HCT116 (cell line): ENCODE results near the gene PRKG1. TPM values are rescaled to one million over a fixed set of nuclear protein-coding genes. Genes with fewer than 3 reads are reported as not detected.

Experiments
- ATAC-seq: fragments of 200-7000 bp; cut with Tn5 transposase; 2 replicates; pipeline ENCODE4 v1.9.1; 2020; ENCODE audit warnings: mild to moderate bottlenecking, moderate library complexity
- BruUV-seq: library from RNA; stranded (reverse); fragments of 400-500 nt; replicated peaks from 2 replicates; lab custom pipeline; 2021; lab: Mats Ljungman, UMichigan
- CTCF ChIA-PET: fragments of 300-600 bp; sonication (Branson Sonifier 250); formaldehyde crosslinking; loops from one replicate; lab custom pipeline; 2021; ENCODE audit warnings: antibody characterized with exemption; lab: Charles Lee
- POLR2A ChIA-PET: fragments of 300-600, 350-600 bp; sonication (Branson Sonifier 250); formaldehyde crosslinking; loops from one replicate; lab custom pipeline; 2021; ENCODE audit warnings: antibody characterized with exemption; lab: Charles Lee
- RAD21 ChIA-PET, 2 experiments: fragments of 300-600 bp; sonication (Branson Sonifier 250); formaldehyde crosslinking; loops; one replicate each; lab custom pipeline; 2023; ENCODE audit warnings: low total read pairs in 2 of 2; ENCODE audit not compliant: uncharacterized antibody in 2 of 2, unreplicated experiment in 2 of 2, low non-redundant PET in 1 of 2; lab: Charles Lee
- DNase-seq: peaks from one replicate; pipeline ENCODE4 v3.0.0-alpha.2; 2010; ENCODE audit warnings: low read depth, low spot score
- H2AFZ ChIP-seq: fragments of 200-600 bp; shearing (Covaris generic), sonication (generic); 2 replicates; pipeline ENCODE4 v1.6.1; 2017; ENCODE audit warnings: low read depth, mixed run types, mixed read lengths, antibody characterized with exemption, low read length; ENCODE audit not compliant: poor library complexity, severe bottlenecking
- H3K27ac ChIP-seq: 2 replicates; pipeline ENCODE4 v1.5.1; 2012; ENCODE audit warnings: low read depth, low read length
- H3K27me3 ChIP-seq: fragments of 200-600 bp; sonication (generic); 2 replicates; pipeline ENCODE4 v1.6.1; 2016; ENCODE audit warnings: mixed run types, low read length, mixed read lengths; ENCODE audit not compliant: insufficient read depth
- H3K36me3 ChIP-seq, 2 experiments: fragments of 200-500 bp in 1 of 2; fragments of 200-600 bp in 1 of 2; sonication (Bioruptor generic) in 1 of 2; sonication (generic) in 1 of 2; 2 replicates each; pipeline versions ENCODE4 v1.5.1 to v1.6.1; 2014 to 2016; ENCODE audit warnings: low read length in 2 of 2, inconsistent platforms in 1 of 2, mixed read lengths in 1 of 2, mixed run types in 1 of 2; ENCODE audit not compliant: insufficient read depth in 2 of 2, control insufficient read depth in 1 of 2
- H3K4me1 ChIP-seq, 2 experiments: fragments of 200-600 bp in 1 of 2; sonication (generic) in 1 of 2; 2 replicates each; pipeline versions ENCODE4 v1.5.1 to v1.6.1; 2012 to 2017; ENCODE audit warnings: low read length in 2 of 2, inconsistent platforms in 1 of 2, mild to moderate bottlenecking in 1 of 2, mixed read lengths in 1 of 2, mixed run types in 1 of 2, moderate library complexity in 1 of 2; ENCODE audit not compliant: insufficient read depth in 2 of 2, control insufficient read depth in 1 of 2
- H3K4me2 ChIP-seq: fragments of 200-600 bp; sonication (generic); 2 replicates; pipeline ENCODE4 v1.6.1; 2017; ENCODE audit warnings: mixed run types, low read length, mixed read lengths
- H3K4me3 ChIP-seq, 2 experiments: fragments of 200-600 bp in 1 of 2; sonication (generic) in 1 of 2; replicated peaks in 1 of 2; 2 replicates each; pipeline ENCODE4 v1.5.1; 2011 to 2016; ENCODE audit warnings: low read length in 2 of 2, control low read depth in 1 of 2, low read depth in 1 of 2, mild to moderate bottlenecking in 1 of 2, mixed read lengths in 1 of 2, mixed run types in 1 of 2
- H3K79me2 ChIP-seq: fragments of 200-600 bp; sonication (generic); 2 replicates; pipeline ENCODE4 v1.6.1; 2017; ENCODE audit warnings: mild to moderate bottlenecking, mixed run types, low read length, moderate library complexity, mixed read lengths; ENCODE audit not compliant: insufficient read depth
- H3K9ac ChIP-seq: fragments of 200-600 bp; sonication (generic); 2 replicates; pipeline ENCODE4 v1.6.1; 2016; ENCODE audit warnings: low read length, mixed read lengths
- H3K9me2 ChIP-seq: fragments of 200-600 bp; sonication (generic), shearing (Covaris generic); 2 replicates; pipeline ENCODE4 v1.6.1; 2017; ENCODE audit warnings: mixed run types, mild to moderate bottlenecking, moderate library complexity; ENCODE audit not compliant: insufficient read depth
- H3K9me3 ChIP-seq, 2 experiments: fragments of 200-500 bp in 1 of 2; fragments of 200-600 bp in 1 of 2; sonication (Bioruptor generic) in 1 of 2; sonication (generic) in 1 of 2; 2 replicates each; pipeline ENCODE4 v1.6.1; 2014 to 2017; ENCODE audit warnings: low read length in 2 of 2, mixed read lengths in 2 of 2, inconsistent platforms in 1 of 2, low read depth in 1 of 2, mild to moderate bottlenecking in 1 of 2, mixed run types in 1 of 2, moderate library complexity in 1 of 2; ENCODE audit not compliant: control insufficient read depth in 1 of 2, insufficient read depth in 1 of 2
- H4K20me1 ChIP-seq: fragments of 200-600 bp; sonication (generic), shearing (Covaris generic); 2 replicates; pipeline ENCODE4 v1.6.1; 2017; ENCODE audit warnings: mixed run types, mild to moderate bottlenecking, moderate library complexity; ENCODE audit not compliant: insufficient read depth
- CBX3 ChIP-seq: IDR thresholded peaks from 2 replicates; pipeline ENCODE4 v1.6.1; 2012; ENCODE audit warnings: low read depth
- CEBPB ChIP-seq: IDR thresholded peaks from 2 replicates; pipeline ENCODE4 v1.6.1; 2012; ENCODE audit warnings: low read depth
- EGR1 ChIP-seq: IDR thresholded peaks from 2 replicates; pipeline ENCODE4 v1.6.1; 2012; ENCODE audit warnings: low read depth
- ELF1 ChIP-seq: IDR thresholded peaks from 2 replicates; pipeline ENCODE4 v1.6.1; 2012; ENCODE audit warnings: low read depth, borderline replicate concordance
- FOSL1 ChIP-seq: IDR thresholded peaks from 2 replicates; pipeline ENCODE4 v1.6.1; 2012; ENCODE audit warnings: low read depth
- JUND ChIP-seq: IDR thresholded peaks from 2 replicates; pipeline ENCODE4 v1.6.1; 2012
- POLR2A ChIP-seq: IDR thresholded peaks from 2 replicates; pipeline ENCODE4 v1.7.0; 2011; ENCODE audit warnings: borderline replicate concordance; ENCODE audit not compliant: insufficient read depth, insufficient read length; ENCODE audit errors: extremely low read depth
- POLR2AphosphoS5 ChIP-seq: IDR thresholded peaks from 2 replicates; pipeline ENCODE4 v1.6.1; 2011; ENCODE audit warnings: mild to moderate bottlenecking, low read depth, low read length, moderate library complexity
- RAD21 ChIP-seq: IDR thresholded peaks from 2 replicates; pipeline ENCODE4 v1.6.1; 2012; ENCODE audit warnings: low read depth, mild to moderate bottlenecking
- SP1 ChIP-seq: IDR thresholded peaks from 2 replicates; pipeline ENCODE4 v1.6.1; 2012; ENCODE audit warnings: low read depth
- SRF ChIP-seq: IDR thresholded peaks from 2 replicates; pipeline ENCODE4 v1.6.1; 2012; ENCODE audit warnings: low read depth
- TCF7L2 ChIP-seq: IDR thresholded peaks from 2 replicates; pipeline ENCODE4 v1.7.0; 2011; ENCODE audit warnings: borderline replicate concordance, inconsistent platforms; ENCODE audit not compliant: insufficient read depth, insufficient read length; ENCODE audit errors: extremely low read depth
- ZFX ChIP-seq: fragments of 450-650 bp; IDR thresholded peaks from 2 replicates; pipeline ENCODE4 v1.6.1; 2017
- ZNF274 ChIP-seq: fragments of 200-500 bp; sonication (Bioruptor generic); IDR thresholded peaks from 2 replicates; pipeline ENCODE4 v1.6.1; 2014; ENCODE audit warnings: mild to moderate bottlenecking, low read depth, low read length, inconsistent platforms
- intact Hi-C: fragments of 100-400 bp; cut with micrococcal nuclease; formaldehyde crosslinking; loops from 2 replicates; pipeline ENCODE4 v1.10.0; 2022
- total RNA-seq: library from RNA; stranded (reverse); gene quantifications from one replicate; pipeline ENCODE4 v1.2.1, GENCODE V29; 2021; ENCODE audit not compliant: unreplicated experiment
- TF ChIP-seq, protein P1 (sequence below): IDR thresholded peaks from 2 replicates; pipeline ENCODE4 v1.6.1; 2012
- TF ChIP-seq, protein P2 (sequence below), 3 experiments: fragments of 200-600 bp in 1 of 3; sonication (generic) in 1 of 3; IDR thresholded peaks in 2 of 3; conservative IDR thresholded peaks in 1 of 3; 2 replicates each; pipeline ENCODE4 v1.5.1; 2012 to 2017; ENCODE audit warnings: low read depth in 2 of 3, low read length in 2 of 3, antibody characterized with exemption in 1 of 3, borderline replicate concordance in 1 of 3, control low read depth in 1 of 3, mild to moderate bottlenecking in 1 of 3, mixed read lengths in 1 of 3, mixed run types in 1 of 3, moderate library complexity in 1 of 3; ENCODE audit not compliant: insufficient read depth in 1 of 3
- TF ChIP-seq, protein P3 (sequence below): IDR thresholded peaks from 2 replicates; pipeline ENCODE4 v1.6.1; 2012

PRKG1 gene
- total RNA-seq, 1 experiment from 2014 or later: 1.4 TPM

- no peak overlapping the region for H3K9ac ChIP-seq
- H3K9me3 ChIP-seq: no peaks in the 10 kb centered on the region
- CTCF ChIA-PET: no interaction called here
- ATAC-seq: no peak
- no peak overlapping the region for H3K4me3 ChIP-seq
- H4K20me1 ChIP-seq: no peaks in the 10 kb centered on the region
- TF ChIP-seq ZNF274 (no peak), FOSL1 (no peak), EGR1 (no peak), TCF7L2 (no peak), ELF1 (no peak), JUND (no peak), ZFX (no peak)
- TF ChIP-seq, protein P1, sequence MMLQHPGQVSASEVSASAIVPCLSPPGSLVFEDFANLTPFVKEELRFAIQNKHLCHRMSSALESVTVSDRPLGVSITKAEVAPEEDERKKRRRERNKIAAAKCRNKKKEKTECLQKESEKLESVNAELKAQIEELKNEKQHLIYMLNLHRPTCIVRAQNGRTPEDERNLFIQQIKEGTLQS: no peak
- TF ChIP-seq, all 23 proteins: peak for 0
- H3K4me2 ChIP-seq: no peak overlapping the region
- H3K27ac ChIP-seq: no peak overlapping the region
- no peaks in the 10 kb centered on the region for H3K79me2 ChIP-seq
- no peak for DNase-seq
- no TSS peak for BruUV-seq
- no peaks in the 10 kb centered on the region for H3K4me1 ChIP-seq
- no peak overlapping the region for H2AFZ ChIP-seq
- peaks cover 5% of the 10 kb centered on the region; the same call in 1 of the 2 replicates for H3K27me3 ChIP-seq
- H3K9me2 ChIP-seq: no peaks in the 10 kb centered on the region
- intact Hi-C loops: no loop called here
- POLR2A ChIA-PET: no interaction called here
- H3K36me3 ChIP-seq: no peaks in the 10 kb centered on the region
- RAD21 ChIA-PET: no interaction called here
These were observed 699.4 kb downstream of the PRKG1 start for GRCh38 chr10:51773681-51774080.

GRCh38 chr10:51783941-51784340, 709.7 kb downstream of the PRKG1 start:
- no peak for DNase-seq
- Histone ChIP-seq H3K79me2 (no peaks in the 10 kb centered on the region), H4K20me1 (no peaks in the 10 kb centered on the region), H3K27me3 (peaks cover 7% of the 10 kb centered on the region; the same call in 1 of the 2 replicates), H2AFZ (no peak overlapping the region), H3K4me3 (no peak overlapping the region), H3K27ac (no peak overlapping the region), H3K9me2 (no peaks in the 10 kb centered on the region), H3K4me1 (no peaks in the 10 kb centered on the region), H3K4me2 (no peak overlapping the region), H3K9ac (no peak overlapping the region), H3K9me3 (no peaks in the 10 kb centered on the region), H3K36me3 (no peaks in the 10 kb centered on the region)
- ChIA-PET RAD21 (no interaction called here), CTCF (no interaction called here), POLR2A (no interaction called here)
- no peak for TF ChIP-seq CEBPB
- TF ChIP-seq, protein P2, sequence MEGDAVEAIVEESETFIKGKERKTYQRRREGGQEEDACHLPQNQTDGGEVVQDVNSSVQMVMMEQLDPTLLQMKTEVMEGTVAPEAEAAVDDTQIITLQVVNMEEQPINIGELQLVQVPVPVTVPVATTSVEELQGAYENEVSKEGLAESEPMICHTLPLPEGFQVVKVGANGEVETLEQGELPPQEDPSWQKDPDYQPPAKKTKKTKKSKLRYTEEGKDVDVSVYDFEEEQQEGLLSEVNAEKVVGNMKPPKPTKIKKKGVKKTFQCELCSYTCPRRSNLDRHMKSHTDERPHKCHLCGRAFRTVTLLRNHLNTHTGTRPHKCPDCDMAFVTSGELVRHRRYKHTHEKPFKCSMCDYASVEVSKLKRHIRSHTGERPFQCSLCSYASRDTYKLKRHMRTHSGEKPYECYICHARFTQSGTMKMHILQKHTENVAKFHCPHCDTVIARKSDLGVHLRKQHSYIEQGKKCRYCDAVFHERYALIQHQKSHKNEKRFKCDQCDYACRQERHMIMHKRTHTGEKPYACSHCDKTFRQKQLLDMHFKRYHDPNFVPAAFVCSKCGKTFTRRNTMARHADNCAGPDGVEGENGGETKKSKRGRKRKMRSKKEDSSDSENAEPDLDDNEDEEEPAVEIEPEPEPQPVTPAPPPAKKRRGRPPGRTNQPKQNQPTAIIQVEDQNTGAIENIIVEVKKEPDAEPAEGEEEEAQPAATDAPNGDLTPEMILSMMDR (IDR thresholded peaks at IDR 0.05 in 2 of 3, conservative IDR thresholded peaks at IDR 0.05 in 1 of 3; ENCODE audit: borderline replicate concordance in 1 of 3, insufficient read depth in 1 of 3, low read depth in 2 of 3, low read length in 2 of 3): no peak
- no peak for TF ChIP-seq EGR1
- no peak for TF ChIP-seq SRF
- no peak for TF ChIP-seq SP1
- no peak for TF ChIP-seq ZFX
- no peak for TF ChIP-seq RAD21
- TF ChIP-seq ELF1: no peak
- TF ChIP-seq TCF7L2: no peak
- TF ChIP-seq, protein P3, sequence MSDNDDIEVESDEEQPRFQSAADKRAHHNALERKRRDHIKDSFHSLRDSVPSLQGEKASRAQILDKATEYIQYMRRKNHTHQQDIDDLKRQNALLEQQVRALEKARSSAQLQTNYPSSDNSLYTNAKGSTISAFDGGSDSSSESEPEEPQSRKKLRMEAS: no peak
- no peak for TF ChIP-seq POLR2AphosphoS5
- TF ChIP-seq CBX3: no peak
- TF ChIP-seq JUND: no peak
- TF ChIP-seq POLR2A: no peak
- TF ChIP-seq, protein P1: no peak
- BruUV-seq: no TSS peak
- ATAC-seq: no peak
- intact Hi-C loops: no loop called here
